Esophagus squamous epithelium (tissue), 4 donors: ENCODE data around the gene CHRNB1.
"Not testable (repeated sequence)": the region's sequence is repeated elsewhere in the genome, so short reads cannot be mapped to it uniquely, and the experiment has no call there.

Source experiments
- CTCF ChIP-seq, 6 experiments: fragments of 450-650 bp in 4 of 6; fragments of 200-600 bp in 2 of 6; sonication (generic) in 2 of 6; IDR thresholded peaks; one replicate each; pipeline ENCODE4 v1.5.1; 2016 to 2019; ENCODE audit warnings: antibody characterized with exemption in 6 of 6, mild to moderate bottlenecking in 4 of 6, moderate library complexity in 4 of 6
- POLR2A ChIP-seq, 4 donors: fragments of 450-650 bp; IDR thresholded peaks; one replicate each; pipeline ENCODE4 v1.6.1; 2017; ENCODE audit warnings: antibody characterized with exemption in 4 of 4, mild to moderate bottlenecking in 4 of 4, moderate library complexity in 3 of 4

GRCh38 chr17:7481275-7481674, 36.4 kb downstream of the CHRNB1 start, which contains the start of gene SLC35G6:
- TF ChIP-seq CTCF, POLR2A (IDR thresholded peaks at IDR 0.05): not testable (repeated sequence)
